ENCODE measurements around the gene FAM81A.
"Not testable (repeated sequence)": the region's sequence is repeated elsewhere in the genome, so short reads cannot be mapped to it uniquely, and the experiment has no call there.

FAM81A gene

GRCh38 chr15:59401824-59402569 is 36.0 kb upstream of the FAM81A start:
- Histone ChIP-seq H3K9me3 (ENCODE audit: insufficient read depth, low read depth, low read length) (no peaks in the 10 kb centered on the region), H3K27ac (ENCODE audit: low read length) (no peak overlapping the region), H3K4me1 (ENCODE audit: insufficient read depth, low read length) (peaks cover 18% of the 10 kb centered on the region; the same call in 1 of the 2 replicates), H3K36me3 (ENCODE audit: insufficient read depth, low read depth, low read length) (no peaks in the 10 kb centered on the region), H3K27me3 (ENCODE audit: insufficient read depth, low read length) (peaks cover 38% of the 10 kb centered on the region), H3K4me3 (ENCODE audit: low read length) (no peak overlapping the region), H3K9ac (ENCODE audit: low read depth, low read length) (no peak overlapping the region)

DNA sequence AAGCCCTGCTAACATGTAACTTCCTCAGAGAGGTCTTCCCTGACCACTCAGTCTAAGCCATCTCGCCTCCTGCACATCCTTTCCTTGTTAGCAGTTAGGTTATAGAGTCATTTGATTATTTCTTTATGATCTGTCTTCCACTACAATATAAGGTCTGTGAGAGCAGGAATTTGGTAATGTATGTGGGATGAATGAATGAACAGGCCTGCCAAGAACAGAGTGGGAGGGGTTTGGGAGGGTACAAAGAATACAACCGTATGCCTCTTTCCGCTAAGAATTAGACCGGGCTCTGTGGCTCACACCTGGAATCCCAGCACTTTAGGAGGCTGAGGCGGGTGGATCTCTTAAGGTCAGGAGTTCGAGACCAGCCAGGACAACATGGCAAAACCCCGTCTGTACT is 32.9 kb upstream of the FAM81A start:
- Histone ChIP-seq H3K9ac (ENCODE audit: low read depth, low read length) (no peak overlapping the region), H3K9me3 (ENCODE audit: insufficient read depth, low read depth, low read length) (no peaks in the 10 kb centered on the region), H3K27ac (ENCODE audit: low read length) (no peak overlapping the region), H3K27me3 (ENCODE audit: insufficient read depth, low read length) (peaks cover 26% of the 10 kb centered on the region), H3K4me1 (ENCODE audit: insufficient read depth, low read length) (peaks cover 18% of the 10 kb centered on the region; the same call in 1 of the 2 replicates), H3K4me3 (ENCODE audit: low read length) (no peak overlapping the region), H3K36me3 (ENCODE audit: insufficient read depth, low read depth, low read length) (no peaks in the 10 kb centered on the region)

DNA sequence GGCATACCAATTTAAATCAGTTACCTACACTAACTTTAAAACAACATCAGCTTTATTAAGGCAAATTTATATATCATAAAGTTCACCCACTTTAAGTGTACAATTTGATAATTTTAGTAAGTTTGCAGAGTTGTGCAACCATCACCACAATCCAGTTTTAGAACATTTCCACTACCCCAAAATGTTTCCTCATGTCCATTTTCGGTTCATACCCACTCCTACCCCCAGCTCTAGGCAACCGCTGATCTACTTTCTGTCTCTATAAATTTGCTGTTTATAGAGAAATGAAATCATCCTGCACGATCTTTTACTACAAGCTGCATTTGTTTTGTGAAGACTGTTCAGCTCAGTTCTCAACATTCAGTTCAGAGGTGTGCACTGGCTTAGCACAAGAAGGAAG is 31.5 kb upstream of the FAM81A start:
- no peak overlapping the region for H3K4me3 ChIP-seq (ENCODE audit: low read length)
- H3K4me1 ChIP-seq (ENCODE audit: insufficient read depth, low read length) = peaks cover 13% of the 10 kb centered on the region; the same call in 1 of the 2 replicates
- no peaks in the 10 kb centered on the region for H3K9me3 ChIP-seq (ENCODE audit: insufficient read depth, low read depth, low read length)
- no peaks in the 10 kb centered on the region for H3K36me3 ChIP-seq (ENCODE audit: insufficient read depth, low read depth, low read length)
- peaks cover 19% of the 10 kb centered on the region for H3K27me3 ChIP-seq (ENCODE audit: insufficient read depth, low read length)
- no peak overlapping the region for H3K27ac ChIP-seq (ENCODE audit: low read length)
- no peak overlapping the region for H3K9ac ChIP-seq (ENCODE audit: low read depth, low read length)

DNA sequence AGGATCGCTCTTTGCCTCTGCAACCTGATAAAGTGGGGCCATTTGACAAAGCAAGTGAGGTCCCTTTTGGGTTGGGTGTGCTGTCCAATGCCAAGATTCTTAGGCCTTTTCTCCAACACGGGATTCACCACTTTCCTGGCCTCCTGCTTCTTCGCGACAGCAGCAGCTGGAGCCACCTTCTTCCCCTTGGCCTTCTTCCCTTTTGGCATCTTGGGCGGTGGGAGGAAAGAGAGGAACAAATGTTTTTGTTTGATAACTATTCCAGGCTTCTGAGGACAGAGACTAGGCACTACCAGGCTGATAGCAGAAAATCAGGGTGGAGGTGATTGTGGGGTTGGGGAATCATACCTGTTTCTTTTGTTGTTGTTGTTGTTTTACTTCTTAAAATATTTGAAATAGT is 30.0 kb upstream of the FAM81A start:
- no peaks in the 10 kb centered on the region for H3K9me3 ChIP-seq (ENCODE audit: insufficient read depth, low read depth, low read length)
- no peak overlapping the region for H3K27ac ChIP-seq (ENCODE audit: low read length)
- H3K9ac ChIP-seq (ENCODE audit: low read depth, low read length) = no peak overlapping the region
- no peak overlapping the region for H3K4me3 ChIP-seq (ENCODE audit: low read length)
- H3K27me3 ChIP-seq (ENCODE audit: insufficient read depth, low read length) = peaks cover 15% of the 10 kb centered on the region
- H3K36me3 ChIP-seq (ENCODE audit: insufficient read depth, low read depth, low read length) = no peaks in the 10 kb centered on the region
- H3K4me1 ChIP-seq (ENCODE audit: insufficient read depth, low read length) = peaks cover 5% of the 10 kb centered on the region; the same call in 1 of the 2 replicates

GRCh38 chr15:59410391-59410896 is 27.5 kb upstream of the FAM81A start:
- Histone ChIP-seq H3K4me3 (ENCODE audit: low read length) (no peak overlapping the region), H3K9ac (ENCODE audit: low read depth, low read length) (no peak overlapping the region), H3K36me3 (ENCODE audit: insufficient read depth, low read depth, low read length) (no peaks in the 10 kb centered on the region), H3K4me1 (ENCODE audit: insufficient read depth, low read length) (no peaks in the 10 kb centered on the region), H3K9me3 (ENCODE audit: insufficient read depth, low read depth, low read length) (no peaks in the 10 kb centered on the region), H3K27me3 (ENCODE audit: insufficient read depth, low read length) (no peaks in the 10 kb centered on the region; the same call in 1 of the 2 replicates), H3K27ac (ENCODE audit: low read length) (no peak overlapping the region)

DNA sequence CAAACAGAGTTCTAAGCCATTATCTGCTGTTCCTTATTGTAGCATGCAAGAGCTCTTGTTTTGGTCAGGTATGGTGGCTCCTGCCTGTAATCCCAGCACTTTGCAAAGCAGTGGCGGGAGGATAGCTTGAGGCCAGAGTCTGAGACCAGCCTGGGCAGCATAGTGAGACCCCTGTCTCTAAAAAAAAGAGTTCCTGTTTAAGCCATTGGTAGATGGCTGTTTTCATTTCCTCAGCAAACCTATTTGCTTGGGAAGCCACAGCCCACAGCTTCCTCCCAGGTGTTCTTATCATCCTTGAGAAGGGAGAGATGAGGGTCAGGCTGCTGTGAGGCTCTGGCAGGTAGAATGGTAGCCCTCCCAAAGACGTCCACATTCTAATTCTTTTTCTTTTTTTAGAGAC is 24.4 kb upstream of the FAM81A start:
- Histone ChIP-seq H3K36me3 (ENCODE audit: insufficient read depth, low read depth, low read length) (no peaks in the 10 kb centered on the region), H3K4me1 (ENCODE audit: insufficient read depth, low read length) (no peaks in the 10 kb centered on the region), H3K9me3 (ENCODE audit: insufficient read depth, low read depth, low read length) (no peaks in the 10 kb centered on the region), H3K27ac (ENCODE audit: low read length) (no peak overlapping the region), H3K4me3 (ENCODE audit: low read length) (no peak overlapping the region), H3K9ac (ENCODE audit: low read depth, low read length) (no peak overlapping the region), H3K27me3 (ENCODE audit: insufficient read depth, low read length) (no peaks in the 10 kb centered on the region; the same call in 1 of the 2 replicates)

DNA sequence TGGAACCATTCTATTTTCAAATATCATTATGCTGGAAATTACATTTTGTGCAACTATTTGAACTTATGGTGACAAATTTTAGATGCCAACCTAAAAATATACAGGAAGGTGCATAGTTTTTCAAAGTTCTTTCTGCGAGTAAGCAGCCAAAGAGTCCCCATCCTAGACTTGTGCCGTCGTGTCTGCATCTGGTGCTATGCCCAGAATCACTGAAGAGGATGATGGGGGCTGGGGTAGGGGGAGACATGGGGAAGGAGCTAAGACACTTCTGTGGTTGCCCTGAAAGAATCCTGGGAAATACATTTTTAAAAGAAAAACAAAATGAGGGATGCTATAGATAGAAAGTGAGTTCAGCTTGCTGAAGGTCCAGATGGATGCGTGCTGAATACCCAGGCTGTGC is 21.2 kb upstream of the FAM81A start:
- H3K4me1 ChIP-seq (ENCODE audit: insufficient read depth, low read length) = peaks cover 5% of the 10 kb centered on the region; the same call in 1 of the 2 replicates
- no peak overlapping the region for H3K27ac ChIP-seq (ENCODE audit: low read length)
- peaks cover 15% of the 10 kb centered on the region for H3K27me3 ChIP-seq (ENCODE audit: insufficient read depth, low read length)
- H3K4me3 ChIP-seq (ENCODE audit: low read length) = no peak overlapping the region
- H3K36me3 ChIP-seq (ENCODE audit: insufficient read depth, low read depth, low read length) = no peaks in the 10 kb centered on the region
- H3K9ac ChIP-seq (ENCODE audit: low read depth, low read length) = no peak overlapping the region
- H3K9me3 ChIP-seq (ENCODE audit: insufficient read depth, low read depth, low read length) = no peaks in the 10 kb centered on the region

DNA sequence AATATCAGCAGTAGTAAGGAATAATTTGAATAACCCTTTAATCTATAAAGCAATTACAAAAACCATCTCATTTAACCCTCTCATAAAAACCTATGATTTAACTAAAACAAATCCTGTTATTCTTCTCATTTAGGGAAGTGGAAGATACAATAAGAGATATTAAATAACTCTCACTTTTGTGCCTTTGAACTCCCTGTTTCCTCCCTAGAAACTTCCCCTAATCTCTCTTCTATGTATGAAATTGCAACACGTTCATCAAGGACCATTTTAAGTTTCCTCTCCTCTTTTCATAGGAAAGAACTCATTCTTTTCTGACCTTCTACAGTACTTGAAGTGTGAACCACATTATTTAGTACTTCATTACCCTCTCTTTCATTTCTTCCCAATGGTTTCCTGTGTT is 18.8 kb upstream of the FAM81A start:
- Histone ChIP-seq H3K4me1 (ENCODE audit: insufficient read depth, low read length) (peaks cover 5% of the 10 kb centered on the region; the same call in 1 of the 2 replicates), H3K36me3 (ENCODE audit: insufficient read depth, low read depth, low read length) (no peaks in the 10 kb centered on the region), H3K4me3 (ENCODE audit: low read length) (no peak overlapping the region), H3K9me3 (ENCODE audit: insufficient read depth, low read depth, low read length) (no peaks in the 10 kb centered on the region), H3K27me3 (ENCODE audit: insufficient read depth, low read length) (peaks cover 16% of the 10 kb centered on the region), H3K27ac (ENCODE audit: low read length) (no peak overlapping the region), H3K9ac (ENCODE audit: low read depth, low read length) (no peak overlapping the region)

DNA sequence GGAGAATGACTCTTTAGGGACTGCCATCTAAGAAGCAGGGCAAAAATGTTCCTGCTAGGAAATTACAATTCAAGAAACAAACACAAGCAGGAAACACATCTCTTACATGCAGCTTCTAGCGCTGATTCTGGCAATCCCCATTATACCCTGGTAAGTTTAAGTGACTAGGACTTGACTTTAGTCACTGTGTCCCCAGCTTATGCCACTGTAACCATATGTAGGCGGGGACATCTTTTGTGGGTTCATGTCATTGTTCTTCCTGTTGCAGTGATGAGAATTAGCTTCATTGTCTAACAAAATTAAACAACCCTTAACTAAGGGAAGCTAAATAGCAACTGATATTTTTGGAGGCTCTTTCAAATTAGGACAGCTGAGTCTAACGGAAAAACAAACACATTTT is 17.9 kb upstream of the FAM81A start:
- H3K9me3 ChIP-seq (ENCODE audit: insufficient read depth, low read depth, low read length) = no peaks in the 10 kb centered on the region
- H3K27ac ChIP-seq (ENCODE audit: low read length) = no peak overlapping the region
- peaks cover 5% of the 10 kb centered on the region; the same call in 1 of the 2 replicates for H3K4me1 ChIP-seq (ENCODE audit: insufficient read depth, low read length)
- no peak overlapping the region; the same call in 1 of the 2 replicates for H3K4me3 ChIP-seq (ENCODE audit: low read length)
- H3K36me3 ChIP-seq (ENCODE audit: insufficient read depth, low read depth, low read length) = no peaks in the 10 kb centered on the region
- H3K27me3 ChIP-seq (ENCODE audit: insufficient read depth, low read length) = peaks cover 22% of the 10 kb centered on the region
- H3K9ac ChIP-seq (ENCODE audit: low read depth, low read length) = no peak overlapping the region

- Histone ChIP-seq H3K27me3 (ENCODE audit: insufficient read depth, low read length) (peaks cover 22% of the 10 kb centered on the region), H3K27ac (ENCODE audit: low read length) (no peak overlapping the region)
Observed at GRCh38 chr15:59420986-59421618, 16.9 kb upstream of the FAM81A start.

GRCh38 chr15:59424616-59425015 is 13.4 kb upstream of the FAM81A start:
- Histone ChIP-seq H3K9ac (ENCODE audit: low read depth, low read length) (no peak overlapping the region), H3K27ac (ENCODE audit: low read length) (no peak overlapping the region), H3K4me3 (ENCODE audit: low read length) (no peak overlapping the region), H3K36me3 (ENCODE audit: insufficient read depth, low read depth, low read length) (no peaks in the 10 kb centered on the region), H3K27me3 (ENCODE audit: insufficient read depth, low read length) (peaks cover 22% of the 10 kb centered on the region), H3K9me3 (ENCODE audit: insufficient read depth, low read depth, low read length) (no peaks in the 10 kb centered on the region; the same call in 1 of the 2 replicates), H3K4me1 (ENCODE audit: insufficient read depth, low read length) (peaks cover 5% of the 10 kb centered on the region; the same call in 1 of the 2 replicates)

More at GRCh38 chr15:59420986-59421618, 16.9 kb upstream of the FAM81A start:
- Histone ChIP-seq H3K9ac (ENCODE audit: low read depth, low read length) (no peak overlapping the region), H3K4me3 (ENCODE audit: low read length) (no peak overlapping the region), H3K4me1 (ENCODE audit: insufficient read depth, low read length) (peaks cover 5% of the 10 kb centered on the region; the same call in 1 of the 2 replicates), H3K36me3 (ENCODE audit: insufficient read depth, low read depth, low read length) (no peaks in the 10 kb centered on the region), H3K9me3 (ENCODE audit: insufficient read depth, low read depth, low read length) (no peaks in the 10 kb centered on the region)

- not testable (repeated sequence) for H3K9me3 ChIP-seq (ENCODE audit: insufficient read depth, low read depth, low read length); H3K4me3 ChIP-seq (ENCODE audit: low read length); H3K27ac ChIP-seq (ENCODE audit: low read length); H3K9ac ChIP-seq (ENCODE audit: low read depth, low read length); H3K4me1 ChIP-seq (ENCODE audit: insufficient read depth, low read length); H3K36me3 ChIP-seq (ENCODE audit: insufficient read depth, low read depth, low read length)
- H3K27me3 ChIP-seq (ENCODE audit: insufficient read depth, low read length) = peaks cover 10% of the 10 kb centered on the region
Observed at GRCh38 chr15:59428898-59429297, 9.1 kb upstream of the FAM81A start.
